Cardiac fibroblast (primary cell): Measurements from ENCODE around the gene SNRNP70.
"Not testable (repeated sequence)": the region's sequence is repeated elsewhere in the genome, so short reads cannot be mapped to it uniquely, and the experiment has no call there.

Experiments used
- DNase-seq, 2 donors: peaks; one replicate each; pipeline versions ENCODE4 v3.0.0 to v3.0.0-alpha.2; 2010; ENCODE audit warnings: low read depth in 2 of 2
- H3K4me3 ChIP-seq, 2 donors: replicated peaks in 1 of 2; 1 replicate in 1 of 2; 2 replicates in 1 of 2; pipeline ENCODE4 v1.5.1; 2011; ENCODE audit warnings: low read depth in 2 of 2, low read length in 2 of 2, mild to moderate bottlenecking in 2 of 2, moderate library complexity in 1 of 2
- TF ChIP-seq, protein P1 (sequence below): IDR thresholded peaks from one replicate; pipeline ENCODE4 v1.5.1; 2011; ENCODE audit warnings: low read depth, mild to moderate bottlenecking, low read length, inconsistent platforms

Gene SNRNP70

DNA sequence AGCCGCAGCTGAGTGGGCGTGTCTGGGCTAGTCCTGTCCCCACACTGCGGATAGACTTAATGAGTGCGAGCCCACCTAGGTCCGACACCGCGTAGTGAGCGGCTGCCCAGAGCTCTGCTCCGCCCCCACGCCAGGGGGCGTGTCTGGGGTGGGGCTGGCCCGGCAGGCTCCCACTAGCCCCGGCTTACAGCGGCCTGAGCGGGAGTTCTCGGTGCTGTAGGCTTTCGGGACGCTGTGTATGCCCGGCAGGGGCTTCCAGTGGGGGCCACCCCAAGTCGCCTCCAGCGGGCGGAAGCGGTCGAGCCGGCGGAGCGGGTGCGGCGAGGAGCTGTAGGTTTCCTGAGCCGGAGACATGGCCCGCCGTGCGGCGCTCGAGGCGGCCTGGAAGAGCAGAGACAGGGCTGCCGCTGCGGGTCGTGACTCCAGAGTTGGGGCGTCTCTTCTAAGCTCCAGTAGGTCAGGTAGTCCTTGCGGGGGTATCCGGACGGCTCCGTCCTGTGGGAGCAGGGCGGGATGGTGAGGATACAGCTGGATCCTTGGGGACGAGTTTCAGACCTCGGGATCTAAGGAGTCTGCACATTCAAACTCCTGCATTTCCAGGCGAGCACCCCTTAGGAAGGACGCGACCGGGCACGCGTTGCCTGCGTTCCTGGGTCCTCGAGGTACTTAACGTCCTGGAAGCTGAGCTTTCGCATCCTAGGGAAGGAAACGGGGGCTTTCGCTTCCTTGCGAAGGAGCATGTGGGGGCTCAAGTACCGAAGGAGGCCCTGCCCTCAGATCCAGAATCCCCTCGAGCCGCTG is 28.9 kb upstream of the SNRNP70 start:
- peak; percentile 38 to 49 for DNase-seq
- peak overlapping the region; percentile 45 to 60 for H3K4me3 ChIP-seq

DNA sequence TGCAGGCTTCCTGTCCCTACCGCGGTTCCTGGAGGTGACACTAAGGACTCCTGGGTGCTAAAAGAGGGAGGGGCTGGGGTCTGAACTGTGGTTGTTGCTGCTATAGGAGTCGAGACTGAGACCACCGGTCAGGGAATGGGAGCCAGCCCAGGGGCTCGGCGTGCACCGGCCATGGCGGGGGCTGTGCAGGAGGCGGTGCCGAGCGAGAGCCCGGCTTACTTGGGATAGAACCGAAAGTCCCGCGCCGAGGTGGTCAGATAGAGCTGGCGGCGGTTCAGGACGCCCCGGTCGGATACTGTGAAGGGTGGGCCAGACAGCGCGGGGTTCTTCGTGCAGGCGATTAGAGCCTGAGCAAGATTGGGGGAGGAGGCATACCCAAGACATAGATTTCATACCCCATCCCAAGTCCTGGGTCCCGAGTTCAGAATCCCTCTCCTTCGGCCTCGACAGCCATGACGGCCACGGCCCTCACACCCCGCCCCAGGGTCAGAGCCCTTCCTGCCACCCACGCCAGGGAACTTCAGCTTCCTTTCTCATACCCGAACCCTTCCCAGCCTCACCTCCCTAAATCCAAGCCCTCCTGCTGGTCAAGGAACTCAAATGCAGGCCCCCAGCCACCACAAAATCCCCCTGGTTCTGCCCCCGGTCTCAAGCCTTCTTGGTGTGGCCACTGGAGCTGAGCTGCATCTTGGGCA is 28.2 kb upstream of the SNRNP70 start:
- not testable (repeated sequence) for DNase-seq

More for the DNA sequence above, 28.9 kb upstream of the SNRNP70 start:
- TF ChIP-seq, protein P1, sequence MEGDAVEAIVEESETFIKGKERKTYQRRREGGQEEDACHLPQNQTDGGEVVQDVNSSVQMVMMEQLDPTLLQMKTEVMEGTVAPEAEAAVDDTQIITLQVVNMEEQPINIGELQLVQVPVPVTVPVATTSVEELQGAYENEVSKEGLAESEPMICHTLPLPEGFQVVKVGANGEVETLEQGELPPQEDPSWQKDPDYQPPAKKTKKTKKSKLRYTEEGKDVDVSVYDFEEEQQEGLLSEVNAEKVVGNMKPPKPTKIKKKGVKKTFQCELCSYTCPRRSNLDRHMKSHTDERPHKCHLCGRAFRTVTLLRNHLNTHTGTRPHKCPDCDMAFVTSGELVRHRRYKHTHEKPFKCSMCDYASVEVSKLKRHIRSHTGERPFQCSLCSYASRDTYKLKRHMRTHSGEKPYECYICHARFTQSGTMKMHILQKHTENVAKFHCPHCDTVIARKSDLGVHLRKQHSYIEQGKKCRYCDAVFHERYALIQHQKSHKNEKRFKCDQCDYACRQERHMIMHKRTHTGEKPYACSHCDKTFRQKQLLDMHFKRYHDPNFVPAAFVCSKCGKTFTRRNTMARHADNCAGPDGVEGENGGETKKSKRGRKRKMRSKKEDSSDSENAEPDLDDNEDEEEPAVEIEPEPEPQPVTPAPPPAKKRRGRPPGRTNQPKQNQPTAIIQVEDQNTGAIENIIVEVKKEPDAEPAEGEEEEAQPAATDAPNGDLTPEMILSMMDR, result peak; percentile 19

DNA sequence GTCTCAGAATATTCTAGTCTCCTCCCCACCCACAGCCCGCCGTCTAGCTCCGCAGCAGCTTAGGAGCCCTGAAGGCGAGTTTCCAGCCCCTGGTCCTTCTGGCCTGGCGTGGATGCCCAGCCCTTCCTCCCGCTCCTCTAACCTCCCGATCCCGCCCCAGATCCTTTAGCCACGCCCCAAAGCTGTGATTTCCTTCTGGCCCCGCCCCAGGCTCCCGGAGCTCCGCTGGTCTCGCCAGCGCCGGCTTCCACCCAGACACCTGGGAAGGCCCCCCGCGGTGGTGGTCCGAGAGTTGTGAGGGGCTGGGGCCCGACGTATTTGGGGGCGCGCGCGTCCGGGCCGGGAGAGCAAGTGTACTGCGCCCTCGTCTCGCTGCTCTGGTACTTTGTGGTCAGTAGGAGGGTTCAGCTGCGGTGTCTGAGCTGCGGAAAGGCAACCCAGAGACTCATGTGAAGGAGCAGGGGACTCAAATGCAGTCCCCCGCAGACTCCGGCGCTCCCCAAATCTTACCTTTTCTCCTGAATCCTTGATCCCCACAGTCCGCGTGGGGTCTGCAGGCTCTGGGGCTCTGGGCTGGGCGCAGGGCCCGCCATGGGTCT is 27.5 kb upstream of the SNRNP70 start, which contains the start of gene CGB7:
TSS of gene CGB7 (minus strand) at position 114 of the 599 bp plus-strand sequence. CDS start 2,374 bp downstream, outside the sequence.
- DNase-seq, result peak; percentile 54 to 61
- peak within 1 kb of the TSS; percentile 49 to 60 for H3K4me3 ChIP-seq
- TF ChIP-seq, protein P1, result no peak

More for the DNA sequence above, 28.2 kb upstream of the SNRNP70 start:
- peak overlapping the region; percentile 49 to 60 for H3K4me3 ChIP-seq

DNA sequence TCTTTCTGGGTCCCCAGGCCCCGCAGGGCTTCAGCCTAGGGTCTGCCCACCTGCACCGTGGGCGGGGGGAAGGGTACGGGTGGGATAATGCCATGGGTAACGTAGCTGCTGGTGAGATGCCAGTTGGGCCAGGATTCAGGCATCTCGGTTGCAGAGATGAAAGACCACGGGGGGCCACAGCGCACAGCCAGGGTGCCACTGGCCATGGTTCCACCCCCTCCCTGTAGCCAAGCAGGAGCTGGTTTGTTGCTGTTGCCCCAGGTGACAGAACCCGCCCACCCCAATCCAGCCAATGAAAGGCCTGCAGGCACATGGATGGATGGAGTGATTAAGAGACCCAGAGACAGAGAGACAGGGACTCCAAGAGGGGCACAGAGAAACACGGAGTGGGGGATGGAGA is 26.7 kb upstream of the SNRNP70 start:
- TF ChIP-seq, protein P1, result no peak
- DNase-seq, result peak in 1 of 2 donors; percentile 24
- no peak overlapping the region for H3K4me3 ChIP-seq

DNA sequence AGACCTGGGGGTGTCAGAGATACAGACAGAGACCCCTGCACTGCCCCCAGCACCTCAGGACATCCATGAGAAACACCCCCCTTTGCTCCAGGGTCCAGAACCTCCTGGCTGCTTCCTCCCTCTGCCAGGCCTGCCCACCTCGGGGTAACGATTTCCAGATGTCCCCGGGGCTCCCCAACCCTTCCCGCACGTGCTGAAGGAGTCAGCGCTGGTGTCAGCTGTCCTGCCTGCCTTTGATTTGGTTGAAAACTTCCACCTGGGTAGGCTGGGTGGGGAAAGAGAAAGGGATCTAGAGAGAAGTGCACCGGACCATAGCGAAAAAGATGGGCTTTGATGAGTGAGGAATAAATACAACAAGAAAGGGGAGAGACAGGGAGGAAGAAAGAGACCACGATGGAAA is 26.2 kb upstream of the SNRNP70 start:
- DNase-seq, result no peak
- no peak overlapping the region for H3K4me3 ChIP-seq
- TF ChIP-seq, protein P1, result no peak

DNA sequence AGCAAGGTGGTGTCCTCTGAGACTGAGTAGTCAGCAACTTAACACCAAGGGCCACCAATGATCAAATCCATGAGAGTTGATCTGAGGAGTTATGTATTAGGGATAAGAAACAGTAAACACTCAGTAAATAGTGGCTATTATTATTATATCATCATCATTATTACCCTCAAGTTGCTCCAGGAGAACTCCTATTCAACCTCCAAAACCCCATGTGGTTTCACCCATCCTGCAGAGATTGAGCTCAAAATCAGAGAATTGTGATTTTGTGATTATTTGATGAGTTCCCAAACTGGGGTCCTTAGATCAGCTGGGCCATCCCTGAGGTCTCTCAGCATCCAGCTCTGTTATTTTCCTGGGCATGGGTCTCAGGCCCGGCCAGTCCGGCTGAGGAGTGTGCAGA is 24.3 kb upstream of the SNRNP70 start:
- TF ChIP-seq, protein P1, result no peak
- DNase-seq, result no peak
- H3K4me3 ChIP-seq, result no peak overlapping the region

DNA sequence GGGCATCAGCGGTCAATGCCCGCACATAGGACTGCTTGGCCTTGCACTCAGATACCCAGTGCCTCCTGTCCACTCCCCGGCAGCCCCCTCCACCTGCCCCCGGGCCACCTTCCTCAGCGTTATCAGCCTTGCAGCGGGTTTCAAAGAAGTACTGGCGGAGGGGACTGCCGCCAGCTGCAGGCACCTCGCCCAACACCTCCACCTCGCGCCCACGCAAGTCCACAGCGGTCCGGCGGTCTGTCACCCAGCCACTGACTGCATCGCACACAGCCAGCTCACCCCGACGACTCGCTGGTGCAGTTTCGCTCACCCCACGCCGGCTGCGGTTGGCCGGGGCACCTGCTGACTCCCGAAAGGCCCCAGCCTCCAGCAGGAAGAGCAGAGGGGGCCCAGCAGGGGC is 23.8 kb upstream of the SNRNP70 start:
- DNase-seq, result no peak
- TF ChIP-seq, protein P1, result no peak
- H3K4me3 ChIP-seq, result no peak overlapping the region
